Effector memory CD8-positive, alpha-beta T cell (primary cell): ENCODE results near the gene HSPA1L.
A peak's percentile ranks its signal among the peaks of the same experiment; 100 is the strongest.
"Not testable (repeated sequence)": the region's sequence is repeated elsewhere in the genome, so short reads cannot be mapped to it uniquely, and the experiment has no call there.

Source experiments
- ATAC-seq: fragments of 150-1000 bp; cut with Tn5 transposase; replicated peaks from 2 replicates; pipeline ENCODE4 v1.10.0; 2021; ENCODE audit warnings: mild to moderate bottlenecking, moderate library complexity
- DNase-seq, 3 experiments: peaks; one replicate each; pipeline ENCODE4 v3.0.0; 2021
- H3K27ac Mint-ChIP-seq, 2 donors: one replicate each; pipeline ENCODE4 v1.8.0; 2022; ENCODE audit warnings: mild to moderate bottlenecking in 2 of 2, mixed read lengths in 2 of 2, moderate library complexity in 2 of 2
- H3K27me3 Mint-ChIP-seq, 2 donors: one replicate each; pipeline ENCODE4 v1.8.0; 2022; ENCODE audit warnings: mixed read lengths in 2 of 2
- H3K36me3 Mint-ChIP-seq: one replicate; pipeline ENCODE4 v1.8.0; 2022; ENCODE audit warnings: mild to moderate bottlenecking, moderate library complexity, mixed read lengths; ENCODE audit not compliant: insufficient read depth
- H3K4me1 Mint-ChIP-seq, 2 donors: one replicate each; pipeline ENCODE4 v1.8.0; 2022; ENCODE audit warnings: low read depth in 2 of 2, mixed read lengths in 2 of 2
- H3K4me3 Mint-ChIP-seq, 2 donors: one replicate each; pipeline ENCODE4 v1.8.0; 2022; ENCODE audit warnings: mild to moderate bottlenecking in 2 of 2, mixed read lengths in 2 of 2, moderate library complexity in 2 of 2
- H3K9me3 Mint-ChIP-seq, 2 donors: one replicate each; pipeline ENCODE4 v1.8.0; 2022; ENCODE audit warnings: mixed read lengths in 2 of 2

Gene HSPA1L

DNA sequence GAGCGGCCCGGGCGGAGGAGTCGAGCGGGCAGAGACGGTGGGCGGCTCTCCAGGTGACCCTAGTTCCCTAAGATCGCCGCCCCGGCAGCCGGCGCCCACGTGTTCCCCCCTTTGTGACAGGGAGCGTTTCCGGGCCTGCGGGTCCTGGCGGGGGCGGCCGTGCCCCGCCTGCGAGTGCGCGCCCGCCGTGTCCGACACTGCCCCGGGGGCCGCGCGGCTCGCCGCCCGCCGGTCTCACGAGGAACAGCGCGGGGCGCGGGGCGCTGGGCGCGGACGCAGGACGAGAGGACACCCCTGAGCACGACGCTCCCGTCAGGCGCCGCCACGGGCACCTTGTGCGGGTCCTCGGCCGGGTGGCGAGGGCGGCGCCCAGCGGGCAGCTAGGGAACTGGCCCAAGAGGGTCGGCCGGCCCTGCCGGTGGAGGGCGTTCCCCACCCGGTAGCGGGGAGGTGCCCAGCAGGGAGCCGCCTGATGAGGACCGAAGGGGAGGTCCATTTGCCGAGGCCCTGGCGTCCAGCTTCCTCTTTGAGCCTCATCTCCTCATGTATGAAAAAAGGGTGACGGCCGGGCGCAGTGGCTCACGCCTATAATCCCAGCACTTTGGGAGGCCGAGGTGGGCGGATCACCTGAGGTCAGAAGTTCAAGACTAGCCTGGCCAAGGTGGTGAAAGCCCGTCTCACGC lies 19.3 kb downstream of the HSPA1L start, which contains the start of gene VARS1:
Gene VARS1, minus strand, starts transcription at position 137 of the 683 bp plus-strand sequence. CDS start 535 bp downstream, outside the sequence.
- Mint-ChIP-seq H3K27ac (peak within 1 kb of the TSS; percentile 97 to 98), H3K9me3 (no peaks in the 10 kb centered on the region), H3K36me3 (peaks cover 9% of the 10 kb centered on the region), H3K4me1 (peaks cover 27 to 33% of the 10 kb centered on the region in 2 donors), H3K4me3 (peak within 1 kb of the TSS; percentile 94 to 97), H3K27me3 (no peaks in the 10 kb centered on the region)
- peak; percentile 80 to 85 (median 84) for DNase-seq
- ATAC-seq, result peak; percentile 87

DNA sequence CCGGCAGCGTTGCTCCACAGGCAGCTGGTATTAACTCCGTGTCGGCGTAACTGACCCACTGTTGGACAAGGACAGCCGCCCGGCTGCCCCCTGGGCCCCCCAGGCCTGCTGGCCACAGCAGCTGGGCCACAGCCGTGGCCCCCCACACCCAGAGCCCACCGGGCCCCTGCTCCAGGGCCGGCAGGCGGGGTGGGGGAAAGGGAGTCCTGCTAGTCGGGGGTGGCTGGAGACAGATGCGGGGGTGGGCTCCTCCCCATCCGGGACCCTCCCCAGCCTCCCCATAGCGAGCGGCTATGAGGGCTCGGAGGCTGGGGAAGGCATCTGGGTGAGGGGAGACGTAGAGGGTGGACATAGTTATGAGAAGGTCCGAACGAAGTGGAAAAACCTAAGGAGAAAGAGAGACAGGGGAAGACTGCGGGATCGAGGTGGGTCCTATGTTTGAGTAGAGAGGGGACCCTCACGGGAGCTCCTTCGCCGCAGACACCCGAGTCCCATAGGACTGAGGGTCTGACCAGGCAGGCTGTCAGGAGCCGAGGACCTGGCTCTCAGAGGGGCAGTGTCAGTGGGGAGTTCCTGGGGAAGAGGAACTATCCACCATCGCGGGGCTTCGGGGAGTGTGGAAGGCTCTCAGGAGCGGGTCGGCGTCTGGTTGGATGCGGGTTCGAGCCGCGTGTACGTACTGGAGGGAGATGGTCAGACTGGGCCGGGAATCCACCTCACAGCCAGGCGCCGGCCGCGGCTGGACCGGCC lies 20.0 kb downstream of the HSPA1L start:
- no peaks in the 10 kb centered on the region for H3K9me3 Mint-ChIP-seq
- peaks cover 10% of the 10 kb centered on the region for H3K36me3 Mint-ChIP-seq
- H3K27ac Mint-ChIP-seq, result peak overlapping the region; percentile 97 to 98
- DNase-seq (peak in 1 of 3 experiments; percentile 21), ATAC-seq (no peak)
- H3K27me3 Mint-ChIP-seq, result no peaks in the 10 kb centered on the region
- H3K4me3 Mint-ChIP-seq, result peak overlapping the region; percentile 94 to 97
- H3K4me1 Mint-ChIP-seq, result peaks cover 27 to 37% of the 10 kb centered on the region in 2 donors

DNA sequence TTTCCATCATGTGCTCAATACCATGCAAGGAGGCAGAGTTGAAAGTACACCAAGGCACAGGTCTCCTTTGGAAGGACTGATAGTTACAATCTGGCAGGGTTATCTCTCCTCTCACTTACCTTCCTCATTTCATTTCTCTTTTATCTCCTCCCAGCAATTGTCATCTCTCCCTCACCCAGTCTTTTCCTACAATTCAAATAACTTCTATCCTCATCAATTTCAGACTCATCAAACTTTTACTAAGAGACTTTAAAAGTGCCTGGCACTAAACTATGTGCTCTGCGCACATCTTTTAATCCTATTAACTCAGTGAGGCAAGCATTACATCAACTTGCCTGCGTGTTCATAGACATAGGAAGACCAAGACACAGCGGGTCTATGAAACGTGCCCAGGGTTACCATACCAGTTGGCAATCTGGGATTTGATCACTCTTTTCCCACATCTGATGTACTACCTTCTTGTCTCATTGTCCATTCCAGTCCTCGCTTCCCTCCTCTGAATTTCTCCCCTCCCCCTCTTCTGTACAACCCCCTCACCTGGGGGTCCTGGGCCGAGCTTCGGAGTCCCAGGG lies 20.7 kb downstream of the HSPA1L start:
- H3K36me3 Mint-ChIP-seq, result peaks cover 10% of the 10 kb centered on the region
- no peak for DNase-seq
- H3K27me3 Mint-ChIP-seq, result no peaks in the 10 kb centered on the region
- H3K4me3 Mint-ChIP-seq, result peak overlapping the region; percentile 94 to 97
- no peaks in the 10 kb centered on the region for H3K9me3 Mint-ChIP-seq
- ATAC-seq, result no peak
- H3K4me1 Mint-ChIP-seq, result peaks cover 27 to 37% of the 10 kb centered on the region in 2 donors
- H3K27ac Mint-ChIP-seq, result peak overlapping the region; percentile 97 to 98

- Mint-ChIP-seq H3K27ac (peak overlapping the region; percentile 97 to 98), H3K4me1 (peaks cover 27 to 37% of the 10 kb centered on the region in 2 donors), H3K4me3 (peak overlapping the region; percentile 94 to 97), H3K36me3 (peaks cover 10% of the 10 kb centered on the region)
- ATAC-seq, DNase-seq, H3K9me3 Mint-ChIP-seq, H3K27me3 Mint-ChIP-seq: not testable (repeated sequence)
Observed at GRCh38 chr6:31793927-31794245, 21.2 kb downstream of the HSPA1L start.

- H3K27me3 Mint-ChIP-seq, result no peaks in the 10 kb centered on the region
- peak overlapping the region; percentile 49 to 98 for H3K27ac Mint-ChIP-seq
- peaks cover 13% of the 10 kb centered on the region for H3K36me3 Mint-ChIP-seq
- H3K9me3 Mint-ChIP-seq, result no peaks in the 10 kb centered on the region
- ATAC-seq (no peak), DNase-seq (no peak)
- peaks cover 27 to 35% of the 10 kb centered on the region in 2 donors for H3K4me1 Mint-ChIP-seq
- H3K4me3 Mint-ChIP-seq, result no peak overlapping the region
Observed at GRCh38 chr6:31792761-31793171, 22.3 kb downstream of the HSPA1L start.

GRCh38 chr6:31792090-31792374 lies 23.1 kb downstream of the HSPA1L start:
- ATAC-seq (no peak), DNase-seq (no peak)
- no peak overlapping the region for H3K4me3 Mint-ChIP-seq
- H3K9me3 Mint-ChIP-seq, result no peaks in the 10 kb centered on the region
- H3K36me3 Mint-ChIP-seq, result peaks cover 16% of the 10 kb centered on the region
- peaks cover 21 to 29% of the 10 kb centered on the region in 2 donors for H3K4me1 Mint-ChIP-seq
- H3K27ac Mint-ChIP-seq, result peak overlapping the region in 1 of 2 donors; percentile 49
- H3K27me3 Mint-ChIP-seq, result no peaks in the 10 kb centered on the region

DNA sequence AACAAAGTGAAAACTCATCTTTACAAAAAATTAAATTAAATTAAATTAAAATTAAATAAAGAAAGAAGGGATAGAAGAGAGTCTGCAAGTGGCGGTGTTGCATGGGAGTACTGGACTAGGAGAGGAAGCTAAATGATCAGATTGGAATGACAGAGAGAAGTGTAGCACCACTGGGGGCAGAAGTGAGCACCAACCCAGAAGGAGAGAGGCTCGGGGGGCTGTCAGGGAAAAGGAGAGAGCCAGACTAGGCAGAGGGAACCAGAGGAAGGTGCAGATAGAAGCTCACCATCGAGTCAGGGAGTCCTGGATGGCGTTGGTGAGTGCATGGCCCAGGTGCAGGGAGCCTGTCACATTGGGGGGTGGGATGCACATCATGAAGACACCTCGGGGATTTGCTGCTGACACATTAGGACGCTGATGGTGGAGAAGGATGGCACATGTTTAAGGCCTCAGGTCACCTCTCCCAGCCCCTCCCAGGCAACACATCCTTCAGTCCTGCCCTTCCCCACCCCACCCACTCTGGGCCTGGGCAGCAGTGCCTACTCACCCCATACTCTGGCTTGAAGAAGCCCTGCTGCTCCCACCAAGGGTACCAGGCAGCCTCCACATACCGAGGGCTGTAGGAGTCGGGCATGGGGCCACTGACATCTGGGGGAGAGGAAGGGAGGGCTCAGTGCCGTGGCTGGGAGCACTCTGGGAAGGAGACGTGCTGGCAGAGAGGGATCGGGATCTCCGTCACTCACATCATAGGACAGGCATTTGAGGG lies 23.6 kb downstream of the HSPA1L start:
- no peaks in the 10 kb centered on the region for H3K27me3 Mint-ChIP-seq
- DNase-seq (peak in 1 of 3 experiments; percentile 39), ATAC-seq (no peak)
- H3K27ac Mint-ChIP-seq, result peak overlapping the region in 1 of 2 donors; percentile 49
- peaks cover 16% of the 10 kb centered on the region for H3K36me3 Mint-ChIP-seq
- H3K9me3 Mint-ChIP-seq, result no peaks in the 10 kb centered on the region
- H3K4me3 Mint-ChIP-seq, result no peak overlapping the region
- peaks cover 19 to 26% of the 10 kb centered on the region in 2 donors for H3K4me1 Mint-ChIP-seq

DNA sequence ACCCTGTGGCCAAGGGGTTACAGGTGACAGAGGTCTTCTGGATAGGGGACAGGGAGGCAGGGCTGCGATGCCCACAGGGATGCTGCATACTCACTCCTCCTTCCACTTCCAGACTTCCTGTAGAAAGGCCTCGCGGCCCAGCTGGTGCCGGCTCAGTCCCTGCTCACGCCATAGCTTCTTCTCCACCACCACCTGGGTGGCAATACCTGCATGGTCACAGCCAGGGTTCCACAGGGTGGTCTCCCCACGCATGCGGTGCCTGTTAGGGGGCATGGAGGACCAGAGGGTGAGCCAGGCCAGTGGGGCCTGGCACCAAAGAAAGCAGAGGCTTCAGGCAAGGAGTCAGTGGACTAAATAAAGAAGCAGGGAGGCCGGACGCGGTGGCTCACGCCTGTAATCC lies 29.6 kb downstream of the HSPA1L start:
- peaks cover 19% of the 10 kb centered on the region for H3K36me3 Mint-ChIP-seq
- H3K9me3 Mint-ChIP-seq, result no peaks in the 10 kb centered on the region
- no peak overlapping the region for H3K27ac Mint-ChIP-seq
- no peaks in the 10 kb centered on the region for H3K27me3 Mint-ChIP-seq
- H3K4me1 Mint-ChIP-seq, result peaks cover 0 to 1% of the 10 kb centered on the region in 2 donors
- no peak overlapping the region for H3K4me3 Mint-ChIP-seq
- ATAC-seq (no peak), DNase-seq (no peak)

DNA sequence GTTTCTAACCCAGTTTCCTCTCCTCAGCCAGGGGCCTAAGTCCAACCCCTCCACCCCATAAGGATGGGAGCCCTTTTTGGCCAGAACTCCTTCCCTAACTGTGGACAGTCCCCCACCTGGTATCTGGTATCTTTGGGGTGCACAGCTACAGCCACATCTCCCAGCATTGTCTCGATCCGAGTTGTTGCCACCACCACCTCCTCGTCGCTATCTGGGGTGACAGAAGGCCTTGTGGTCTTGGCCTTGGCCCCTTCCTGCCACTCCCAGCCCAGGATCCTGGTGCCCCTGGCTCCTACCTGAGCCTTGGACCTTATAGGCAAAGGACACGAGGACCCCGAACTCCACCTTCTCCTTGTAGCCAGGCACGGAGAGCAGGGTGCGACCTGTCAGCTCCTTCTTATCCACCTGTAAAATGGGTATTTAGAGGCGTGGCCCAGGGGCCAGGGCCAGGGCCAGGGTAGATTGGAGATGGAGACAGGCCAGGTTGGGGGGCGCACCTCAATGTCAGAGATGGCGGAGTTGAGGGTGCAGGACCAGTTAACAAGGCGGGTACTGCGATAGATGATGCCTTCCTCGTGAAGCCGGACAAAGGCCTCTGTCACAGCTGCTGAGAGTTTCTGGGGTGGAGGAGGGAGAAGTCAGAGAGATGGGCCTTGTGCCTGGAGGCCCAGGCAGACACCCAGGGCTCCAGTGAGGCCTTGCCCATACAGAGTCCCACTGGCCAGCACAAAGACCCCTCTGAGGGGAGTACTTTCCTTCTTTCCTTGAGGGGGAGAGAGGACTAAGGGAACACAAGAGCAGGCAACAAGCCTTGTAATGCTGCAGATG lies 30.8 kb downstream of the HSPA1L start:
- peak overlapping the region in 1 of 2 donors; percentile 63 for H3K27ac Mint-ChIP-seq
- no peak for ATAC-seq
- no peaks in the 10 kb centered on the region for H3K27me3 Mint-ChIP-seq
- H3K36me3 Mint-ChIP-seq, result peaks cover 20% of the 10 kb centered on the region
- H3K4me3 Mint-ChIP-seq, result no peak overlapping the region
- DNase-seq, result no peak
- H3K9me3 Mint-ChIP-seq, result no peaks in the 10 kb centered on the region
- H3K4me1 Mint-ChIP-seq, result no peaks in the 10 kb centered on the region

DNA sequence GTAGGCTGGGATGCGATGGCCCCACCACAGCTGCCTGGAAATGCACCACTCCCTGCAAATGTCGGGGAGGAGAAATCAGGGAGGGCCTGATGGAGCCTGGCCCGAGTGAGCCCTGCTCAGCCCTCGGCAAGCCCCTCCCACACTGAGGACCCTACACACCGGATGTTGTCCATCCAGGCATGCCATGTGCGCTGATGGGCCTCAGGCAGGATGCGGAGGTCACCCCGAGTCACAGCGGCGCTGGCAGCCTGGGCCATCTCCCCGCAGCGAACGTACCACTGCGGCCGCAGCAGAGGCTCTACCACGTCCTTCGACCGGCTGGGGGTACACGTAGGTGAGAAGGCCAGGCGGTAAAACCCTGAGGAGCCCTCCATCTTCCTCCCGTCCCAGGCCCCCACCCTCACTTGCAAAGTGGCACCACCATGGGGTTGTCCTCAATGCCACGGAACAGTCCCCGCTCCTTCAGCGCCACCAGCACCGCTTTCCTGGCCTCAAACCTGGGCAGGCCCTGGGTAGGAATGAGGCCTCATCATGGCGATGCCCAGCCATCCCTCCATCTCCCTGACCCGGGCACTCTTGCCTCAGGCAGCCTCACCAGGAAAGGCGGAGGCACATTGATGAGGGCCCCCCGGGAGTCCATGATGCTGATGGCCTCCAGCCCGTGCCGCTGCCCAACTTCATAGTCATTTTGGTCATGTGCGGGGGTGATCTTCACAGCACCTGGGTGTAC lies 32.8 kb downstream of the HSPA1L start:
- H3K9me3 Mint-ChIP-seq, result no peaks in the 10 kb centered on the region
- H3K4me1 Mint-ChIP-seq, result peaks cover 3% of the 10 kb centered on the region in 2 donors
- no peak overlapping the region for H3K4me3 Mint-ChIP-seq
- H3K36me3 Mint-ChIP-seq, result peaks cover 16% of the 10 kb centered on the region
- ATAC-seq (no peak), DNase-seq (no peak)
- H3K27ac Mint-ChIP-seq, result peak overlapping the region in 1 of 2 donors; percentile 53
- no peaks in the 10 kb centered on the region for H3K27me3 Mint-ChIP-seq

- Mint-ChIP-seq H3K27ac (peak overlapping the region in 1 of 2 donors; percentile 53), H3K27me3 (no peaks in the 10 kb centered on the region), H3K4me3 (no peak overlapping the region), H3K36me3 (peaks cover 18% of the 10 kb centered on the region), H3K9me3 (no peaks in the 10 kb centered on the region), H3K4me1 (peaks cover 11% of the 10 kb centered on the region in 2 donors)
- ATAC-seq (no peak), DNase-seq (no peak)
Observed at GRCh38 chr6:31781244-31782125, 33.6 kb downstream of the HSPA1L start.
